GM19238 (cell line): ENCODE measurements around the gene ARCN1.

ENCODE experiments used
- DNase-seq: peaks from one replicate; pipeline ENCODE4 v3.0.0; 2011; ENCODE audit warnings: low spot score; ENCODE audit not compliant: insufficient read length

ARCN1 gene

DNA sequence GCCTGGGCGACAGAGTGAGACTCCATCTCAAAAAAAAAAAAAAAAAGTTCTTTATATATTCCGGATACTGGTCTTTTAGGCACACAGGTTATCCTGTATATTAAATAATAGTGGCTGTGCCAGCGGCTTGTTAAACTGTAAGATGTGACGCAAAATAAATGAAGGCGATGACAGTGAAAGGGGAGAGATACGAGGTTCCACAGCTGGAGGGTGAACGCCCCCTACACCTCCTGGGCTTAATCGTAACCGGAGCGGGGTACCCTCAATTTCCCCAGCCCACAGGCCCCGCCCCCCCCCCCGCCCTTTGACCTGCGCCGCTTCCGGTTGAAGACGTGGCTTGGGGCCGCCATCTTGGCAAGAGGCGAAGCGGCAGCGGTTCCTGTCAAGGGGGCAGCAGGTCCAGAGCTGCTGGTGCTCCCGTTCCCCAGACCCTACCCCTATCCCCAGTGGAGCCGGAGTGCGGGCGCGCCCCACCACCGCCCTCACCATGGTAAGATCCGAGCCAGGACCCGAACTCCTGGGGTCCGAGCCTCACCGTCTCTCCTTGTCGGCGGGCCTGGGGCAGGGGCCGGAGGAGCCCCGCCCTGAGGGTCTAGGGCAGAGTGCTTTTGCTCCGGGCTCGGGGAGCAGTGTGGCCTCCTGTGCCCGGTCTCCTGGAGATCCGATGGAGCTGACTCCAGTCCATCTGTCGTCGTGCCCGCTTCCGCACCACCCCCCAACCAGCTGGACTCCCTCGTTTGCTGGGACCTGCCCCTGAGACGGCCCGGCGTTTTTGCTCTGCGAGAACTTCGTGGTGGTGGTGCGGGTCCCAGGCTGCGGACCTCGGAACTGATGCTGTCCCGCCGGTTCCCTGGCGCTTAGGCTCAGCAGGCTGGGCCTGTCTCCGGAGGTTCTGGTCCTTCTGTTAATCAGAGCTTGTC lies at the start of gene ARCN1:
ARCN1 (plus strand) TSS at position 349 of the 920 bp plus-strand sequence; CDS start at position 488, 139 bp downstream.
- peak; percentile 81 for DNase-seq

DNA sequence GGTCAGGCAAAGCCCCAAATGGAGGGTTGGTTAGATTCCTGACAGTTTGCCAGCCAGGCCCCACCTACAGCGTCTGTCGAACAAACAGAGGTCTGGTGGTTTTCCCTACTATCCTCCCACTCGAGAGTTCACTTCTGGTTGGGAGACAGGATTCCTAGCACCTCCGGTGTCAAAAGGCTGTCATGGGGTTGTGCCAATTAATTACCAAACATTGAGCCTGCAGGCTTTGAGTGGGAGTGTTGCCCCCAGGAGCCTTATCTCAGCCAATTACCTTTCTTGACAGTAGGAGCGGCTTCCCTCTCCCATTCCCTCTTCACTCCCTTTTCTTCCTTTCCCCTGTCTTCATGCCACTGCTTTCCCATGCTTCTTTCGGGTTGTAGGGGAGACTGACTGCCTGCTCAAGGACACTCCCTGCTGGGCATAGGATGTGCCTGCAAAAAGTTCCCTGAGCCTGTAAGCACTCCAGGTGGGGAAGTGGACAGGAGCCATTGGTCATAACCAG lies 49.6 kb upstream of the ARCN1 start:
- no peak for DNase-seq

DNA sequence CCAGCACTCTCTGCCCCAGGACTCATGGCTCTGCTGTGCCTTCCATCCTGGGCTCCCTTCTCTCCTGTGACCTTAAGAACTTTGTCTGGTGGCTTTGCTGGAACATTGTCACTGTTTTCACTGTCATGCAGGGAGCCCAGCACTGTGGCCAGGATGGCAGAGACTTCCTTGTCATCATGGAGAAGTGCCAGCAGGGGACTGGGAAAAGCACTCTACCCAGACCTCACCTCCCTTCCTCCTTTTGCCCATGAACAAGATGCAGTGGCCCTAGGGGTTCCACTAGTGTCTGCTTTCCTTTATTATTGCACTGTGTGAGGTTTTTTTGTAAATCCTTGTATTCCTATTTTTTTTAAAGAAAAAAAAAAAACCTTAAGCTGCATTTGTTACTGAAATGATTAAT lies 47.9 kb upstream of the ARCN1 start:
- no peak for DNase-seq

DNA sequence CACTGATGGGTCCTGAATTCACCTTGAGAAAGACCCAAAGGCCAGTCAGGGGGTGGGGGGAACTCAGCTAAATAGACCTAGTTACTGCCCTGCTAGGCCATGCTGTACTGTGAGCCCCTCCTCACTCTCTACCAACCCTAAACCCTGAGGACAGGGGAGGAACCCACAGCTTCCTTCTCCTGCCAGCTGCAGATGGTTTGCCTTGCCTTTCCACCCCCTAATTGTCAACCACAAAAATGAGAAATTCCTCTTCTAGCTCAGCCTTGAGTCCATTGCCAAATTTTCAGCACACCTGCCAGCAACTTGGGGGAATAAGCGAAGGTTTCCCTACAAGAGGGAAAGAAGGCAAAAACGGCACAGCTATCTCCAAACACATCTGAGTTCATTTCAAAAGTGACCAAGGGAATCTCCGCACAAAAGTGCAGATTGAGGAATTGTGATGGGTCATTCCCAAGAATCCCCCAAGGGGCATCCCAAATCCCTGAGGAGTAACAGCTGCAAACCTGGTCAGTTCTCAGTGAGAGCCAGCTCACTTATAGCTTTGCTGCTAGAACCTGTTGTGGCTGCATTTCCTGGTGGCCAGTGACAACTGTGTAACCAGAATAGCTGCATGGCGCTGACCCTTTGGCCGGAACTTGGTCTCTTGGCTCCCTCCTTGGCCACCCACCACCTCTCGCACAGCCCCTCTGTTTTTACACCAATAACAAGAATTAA lies 47.3 kb upstream of the ARCN1 start:
- no peak for DNase-seq

DNA sequence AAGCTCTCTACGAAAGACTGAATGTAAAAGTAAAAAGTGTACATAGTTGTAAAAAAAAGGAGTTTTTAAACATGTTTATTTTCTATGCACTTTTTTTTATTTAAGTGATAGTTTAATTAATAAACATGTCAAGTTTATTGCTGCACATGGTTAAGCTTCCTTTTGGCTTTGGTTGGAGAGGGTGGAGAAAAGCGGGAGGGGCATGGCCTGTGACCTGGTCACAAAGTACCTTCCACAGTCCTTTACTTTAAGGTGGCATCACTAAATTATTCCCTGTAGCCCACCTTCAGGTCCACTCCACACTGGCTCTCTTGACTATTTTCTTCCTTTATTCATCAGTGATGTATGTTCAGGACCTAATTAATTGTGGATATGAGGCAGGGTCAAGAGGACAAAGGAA lies 45.5 kb upstream of the ARCN1 start:
- DNase-seq = no peak

DNA sequence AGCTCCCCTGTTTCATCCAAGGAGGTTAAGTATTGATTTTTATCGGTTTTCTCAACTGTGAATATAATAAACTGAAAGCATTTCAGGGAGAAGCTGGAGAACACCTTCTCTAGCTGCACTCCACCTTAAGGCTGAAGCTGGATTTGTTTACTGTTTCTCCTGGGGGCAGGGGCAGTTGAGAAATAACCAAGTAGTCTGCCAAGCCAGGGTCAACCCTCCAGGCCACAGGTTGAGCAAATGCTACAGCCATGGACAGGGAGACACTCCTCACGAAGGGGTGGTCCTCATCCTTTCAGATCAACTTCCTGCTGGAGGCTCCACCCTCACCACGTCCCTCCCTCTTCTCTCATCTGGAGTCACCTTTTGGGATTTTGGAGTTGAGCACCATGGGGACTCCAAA lies 45.1 kb upstream of the ARCN1 start, which contains the start of gene TTC36:
TTC36 (plus strand) TSS at position 366 of the 400 bp plus-strand sequence; CDS start at position 387, 21 bp downstream.
- no peak for DNase-seq

DNA sequence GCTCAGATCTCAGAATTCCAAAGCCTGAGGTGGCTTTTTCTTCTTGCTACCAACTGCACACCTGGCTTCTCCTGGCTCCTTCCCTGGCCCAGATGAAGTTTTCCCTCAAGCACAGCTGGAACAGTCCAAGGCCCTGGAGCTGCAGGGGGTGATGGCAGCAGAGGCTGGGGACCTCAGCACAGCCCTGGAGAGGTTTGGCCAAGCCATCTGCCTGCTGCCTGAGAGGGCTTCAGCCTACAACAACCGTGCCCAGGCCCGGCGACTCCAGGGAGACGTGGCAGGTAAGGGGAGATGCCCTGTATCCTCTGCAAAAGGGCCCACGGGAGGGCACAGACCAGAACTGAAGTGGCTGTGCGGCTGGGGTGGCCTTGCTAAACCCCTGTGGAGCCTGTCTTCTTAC lies 43.7 kb upstream of the ARCN1 start:
- no peak for DNase-seq

DNA sequence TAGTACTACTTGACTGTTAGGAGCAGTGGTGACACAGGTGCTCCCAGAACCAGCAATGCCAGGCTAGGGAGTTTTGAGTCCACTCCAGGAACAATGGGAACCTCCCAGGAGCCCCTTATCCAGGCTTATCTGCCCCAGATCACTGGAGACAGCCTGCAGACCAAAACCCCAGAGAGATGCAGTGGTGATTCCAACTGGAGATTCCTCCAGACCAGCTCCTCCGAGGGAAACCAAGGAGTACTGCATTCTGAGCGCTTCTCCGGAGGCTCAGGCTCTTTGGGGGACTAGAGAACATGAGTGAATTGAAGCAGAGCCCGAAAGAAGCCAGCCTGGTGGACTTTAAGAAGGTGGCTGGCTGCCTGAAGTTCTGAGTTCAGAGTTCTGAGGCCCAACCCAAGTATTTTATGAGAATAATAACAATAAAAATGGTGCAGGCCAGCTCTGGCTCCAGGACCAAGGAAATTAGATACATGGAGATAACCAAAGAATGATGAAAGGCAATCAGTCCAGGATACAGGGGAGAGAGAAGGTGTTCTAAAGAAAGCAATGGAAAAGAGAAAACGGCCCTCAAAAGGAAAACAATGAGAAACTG lies 42.5 kb upstream of the ARCN1 start:
- DNase-seq = no peak

DNA sequence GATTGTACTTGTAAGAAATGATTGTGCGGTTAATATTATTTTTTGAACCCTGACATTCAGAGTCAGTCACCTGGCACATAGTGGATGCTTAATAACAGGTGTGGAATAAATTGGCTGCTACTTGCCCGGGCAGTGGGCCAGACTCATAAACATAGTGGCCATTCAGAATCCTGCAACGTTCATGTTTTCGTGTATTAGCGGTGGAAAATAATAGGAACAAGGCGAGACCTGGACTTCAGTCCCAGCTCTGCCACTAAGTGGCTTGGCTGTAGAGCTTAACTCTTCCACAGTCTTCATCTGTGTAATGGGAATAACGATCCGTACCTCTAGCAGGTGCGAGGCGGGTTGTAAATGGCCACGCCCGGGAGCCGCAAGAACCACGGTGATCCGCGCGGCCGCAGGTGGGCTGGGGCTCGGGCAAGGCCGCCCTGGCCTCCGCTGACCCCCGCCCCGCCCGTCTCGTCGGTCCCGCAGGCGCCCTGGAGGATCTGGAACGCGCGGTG lies 42.0 kb upstream of the ARCN1 start:
- no peak for DNase-seq

DNA sequence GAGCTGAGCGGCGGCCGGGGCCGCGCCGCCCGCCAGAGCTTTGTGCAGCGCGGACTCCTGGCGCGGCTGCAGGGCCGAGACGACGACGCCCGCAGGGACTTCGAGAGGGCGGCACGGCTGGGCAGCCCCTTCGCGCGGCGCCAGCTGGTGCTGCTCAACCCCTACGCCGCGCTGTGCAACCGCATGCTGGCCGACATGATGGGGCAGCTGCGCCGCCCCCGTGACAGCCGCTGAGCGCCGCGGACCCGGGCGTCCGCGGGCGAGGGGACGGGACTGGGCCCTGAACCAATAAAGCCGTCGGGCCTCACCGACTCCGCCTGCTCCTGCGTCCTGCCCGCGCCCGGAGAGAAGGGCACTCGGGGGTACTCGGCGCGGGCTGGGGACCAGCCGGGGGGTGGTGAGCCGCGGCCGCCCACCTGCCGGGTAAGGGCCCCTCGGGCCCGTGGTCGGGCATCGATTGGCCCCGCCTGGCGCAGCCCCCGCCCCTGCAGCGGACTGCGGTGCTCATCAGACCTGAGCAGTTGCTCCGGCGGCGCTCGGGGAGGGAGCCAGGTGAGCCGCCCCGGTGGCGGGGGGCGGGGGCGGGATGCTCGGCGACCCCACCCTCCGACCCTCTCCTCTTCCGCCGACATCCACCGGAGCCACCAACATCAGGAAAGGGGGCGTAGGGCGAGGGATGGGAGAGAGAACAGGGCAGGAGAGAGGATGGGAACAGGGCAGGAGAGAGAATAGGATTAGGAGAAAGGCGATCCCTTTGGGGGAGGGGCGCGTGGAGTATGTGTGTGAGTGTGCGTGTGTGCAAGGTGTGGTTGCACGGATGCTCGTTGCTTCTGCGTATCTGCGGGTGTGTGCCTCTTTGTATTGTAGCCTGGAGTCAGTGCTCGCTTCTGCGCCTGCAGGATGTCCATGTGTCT lies 41.3 kb upstream of the ARCN1 start, which contains the start of gene TMEM25:
TMEM25 (plus strand) TSS at position 510 of the 914 bp plus-strand sequence. CDS start 610 bp downstream, outside the sequence.
- DNase-seq = peak; percentile 81

DNA sequence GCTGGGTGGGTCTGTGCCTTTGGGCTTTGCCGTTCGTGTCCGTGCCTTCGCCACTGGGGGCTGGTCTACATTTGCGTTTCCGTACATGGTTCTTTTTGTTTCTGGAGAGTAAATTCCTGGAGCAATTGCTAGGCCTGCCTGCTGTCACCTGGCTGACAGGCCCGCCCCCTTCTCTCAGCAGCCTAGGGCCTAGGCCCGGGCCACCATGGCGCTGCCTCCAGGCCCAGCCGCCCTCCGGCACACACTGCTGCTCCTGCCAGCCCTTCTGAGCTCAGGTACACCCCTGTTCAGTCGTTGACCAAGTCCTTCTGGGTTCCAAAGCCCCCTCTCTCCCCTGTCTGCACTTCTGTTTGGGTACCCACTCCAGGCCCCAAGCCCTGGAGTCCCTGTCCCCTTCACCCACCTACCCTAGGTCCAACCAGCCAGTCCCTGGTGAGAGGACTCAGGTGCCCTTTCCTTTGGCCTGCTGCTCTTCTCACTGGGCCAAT lies 40.6 kb upstream of the ARCN1 start:
- DNase-seq = no peak

DNA sequence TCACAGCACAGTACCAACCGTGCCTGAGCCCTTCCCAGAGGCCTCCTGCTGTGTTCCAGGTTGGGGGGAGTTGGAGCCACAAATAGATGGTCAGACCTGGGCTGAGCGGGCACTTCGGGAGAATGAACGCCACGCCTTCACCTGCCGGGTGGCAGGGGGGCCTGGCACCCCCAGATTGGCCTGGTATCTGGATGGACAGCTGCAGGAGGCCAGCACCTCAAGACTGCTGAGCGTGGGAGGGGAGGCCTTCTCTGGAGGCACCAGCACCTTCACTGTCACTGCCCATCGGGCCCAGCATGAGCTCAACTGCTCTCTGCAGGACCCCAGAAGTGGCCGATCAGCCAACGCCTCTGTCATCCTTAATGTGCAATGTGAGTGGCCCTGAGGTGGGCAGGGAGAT lies 40.1 kb upstream of the ARCN1 start:
- DNase-seq = no peak

DNA sequence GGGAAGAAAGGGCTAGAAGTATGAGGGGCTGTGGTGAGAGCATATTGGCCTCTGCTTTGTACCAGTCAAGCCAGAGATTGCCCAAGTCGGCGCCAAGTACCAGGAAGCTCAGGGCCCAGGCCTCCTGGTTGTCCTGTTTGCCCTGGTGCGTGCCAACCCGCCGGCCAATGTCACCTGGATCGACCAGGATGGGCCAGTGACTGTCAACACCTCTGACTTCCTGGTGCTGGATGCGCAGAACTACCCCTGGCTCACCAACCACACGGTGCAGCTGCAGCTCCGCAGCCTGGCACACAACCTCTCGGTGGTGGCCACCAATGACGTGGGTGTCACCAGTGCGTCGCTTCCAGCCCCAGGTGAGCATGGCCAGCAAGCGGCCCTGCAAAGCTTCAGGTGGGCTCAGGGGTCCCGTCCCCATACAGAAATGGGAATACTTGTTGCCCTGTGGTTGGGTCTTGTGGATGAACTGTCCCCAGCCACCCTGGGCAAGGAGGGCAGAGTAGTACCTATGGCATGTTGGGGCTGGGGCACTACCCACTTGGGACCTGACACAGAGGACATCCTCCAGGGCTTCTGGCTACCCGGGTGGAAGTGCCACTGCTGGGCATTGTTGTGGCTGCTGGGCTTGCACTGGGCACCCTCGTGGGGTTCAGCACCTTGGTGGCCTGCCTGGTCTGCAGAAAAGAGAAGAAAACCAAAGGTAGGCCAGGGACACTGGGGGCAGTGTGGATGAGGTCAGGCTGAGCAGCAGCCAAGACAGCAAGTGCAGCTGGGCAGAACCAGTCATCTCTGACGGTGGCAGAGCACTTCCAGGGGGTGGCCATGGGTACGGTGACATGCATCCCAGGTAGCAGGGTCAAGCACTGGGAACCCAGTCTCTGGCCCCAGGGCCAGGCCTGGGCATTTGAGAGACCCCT lies 39.1 kb upstream of the ARCN1 start:
- no peak for DNase-seq

DNA sequence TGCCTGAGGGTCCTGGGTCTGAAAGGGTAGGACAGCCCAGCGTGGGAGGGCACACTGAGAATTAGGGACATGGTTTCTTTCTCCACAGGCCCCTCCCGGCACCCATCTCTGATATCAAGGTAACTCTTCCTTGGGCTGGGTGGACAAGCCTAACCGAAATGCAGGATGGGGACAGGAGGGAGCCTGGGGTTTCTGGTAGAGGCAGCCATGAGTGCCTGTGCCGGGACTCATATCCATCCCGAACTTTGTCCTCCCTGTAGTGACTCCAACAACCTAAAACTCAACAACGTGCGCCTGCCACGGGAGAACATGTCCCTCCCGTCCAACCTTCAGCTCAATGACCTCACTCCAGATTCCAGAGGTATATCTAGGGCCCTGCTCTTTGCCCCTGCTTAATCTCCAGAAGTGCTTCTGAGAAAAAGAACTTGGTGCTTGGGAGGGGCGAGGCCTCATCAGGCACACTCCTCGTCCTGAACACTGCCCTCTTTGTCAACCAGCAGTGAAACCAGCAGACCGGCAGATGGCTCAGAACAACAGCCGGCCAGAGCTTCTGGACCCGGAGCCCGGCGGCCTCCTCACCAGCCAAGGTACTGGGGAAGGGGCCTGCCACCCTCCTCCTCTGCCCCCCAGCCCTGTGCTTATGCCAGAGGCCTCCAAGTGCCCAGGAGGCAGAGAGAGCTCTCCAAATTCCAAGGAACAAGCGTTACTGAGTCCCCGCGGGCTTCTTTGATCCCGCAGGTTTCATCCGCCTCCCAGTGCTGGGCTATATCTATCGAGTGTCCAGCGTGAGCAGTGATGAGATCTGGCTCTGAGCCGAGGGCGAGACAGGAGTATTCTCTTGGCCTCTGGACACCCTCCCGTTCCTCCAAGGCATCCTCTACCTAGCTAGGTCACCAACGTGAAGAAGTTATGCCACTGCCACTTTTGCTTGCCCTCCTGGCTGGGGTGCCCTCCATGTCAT lies 38.2 kb upstream of the ARCN1 start:
- no peak for DNase-seq

DNA sequence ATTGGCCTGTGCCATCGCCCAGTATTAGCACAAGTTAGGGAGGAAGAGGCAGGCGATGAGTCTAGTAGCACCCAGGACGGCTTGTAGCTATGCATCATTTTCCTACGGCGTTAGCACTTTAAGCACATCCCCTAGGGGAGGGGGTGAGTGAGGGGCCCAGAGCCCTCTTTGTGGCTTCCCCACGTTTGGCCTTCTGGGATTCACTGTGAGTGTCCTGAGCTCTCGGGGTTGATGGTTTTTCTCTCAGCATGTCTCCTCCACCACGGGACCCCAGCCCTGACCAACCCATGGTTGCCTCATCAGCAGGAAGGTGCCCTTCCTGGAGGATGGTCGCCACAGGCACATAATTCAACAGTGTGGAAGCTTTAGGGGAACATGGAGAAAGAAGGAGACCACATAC lies 36.9 kb upstream of the ARCN1 start:
- no peak for DNase-seq

DNA sequence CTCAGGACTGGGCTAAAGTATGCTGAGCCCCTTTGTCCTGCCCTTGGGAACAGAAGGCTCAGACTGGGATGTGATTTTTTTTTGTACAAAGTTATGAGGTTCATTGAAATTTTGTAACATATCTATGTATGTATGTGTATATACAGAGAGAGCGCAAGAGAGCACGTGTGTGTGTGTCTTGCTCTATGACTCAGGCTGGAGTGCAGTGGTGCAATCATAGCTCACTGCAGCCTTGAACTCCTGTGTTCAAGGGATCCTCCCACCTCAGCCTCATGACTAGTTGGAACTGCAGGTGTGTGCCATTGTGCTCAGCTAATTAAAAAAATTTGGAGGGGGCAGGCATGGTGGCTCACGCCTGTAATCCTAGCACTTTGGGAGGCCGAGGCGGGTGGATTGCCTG lies 35.5 kb upstream of the ARCN1 start:
- DNase-seq = no peak

DNA sequence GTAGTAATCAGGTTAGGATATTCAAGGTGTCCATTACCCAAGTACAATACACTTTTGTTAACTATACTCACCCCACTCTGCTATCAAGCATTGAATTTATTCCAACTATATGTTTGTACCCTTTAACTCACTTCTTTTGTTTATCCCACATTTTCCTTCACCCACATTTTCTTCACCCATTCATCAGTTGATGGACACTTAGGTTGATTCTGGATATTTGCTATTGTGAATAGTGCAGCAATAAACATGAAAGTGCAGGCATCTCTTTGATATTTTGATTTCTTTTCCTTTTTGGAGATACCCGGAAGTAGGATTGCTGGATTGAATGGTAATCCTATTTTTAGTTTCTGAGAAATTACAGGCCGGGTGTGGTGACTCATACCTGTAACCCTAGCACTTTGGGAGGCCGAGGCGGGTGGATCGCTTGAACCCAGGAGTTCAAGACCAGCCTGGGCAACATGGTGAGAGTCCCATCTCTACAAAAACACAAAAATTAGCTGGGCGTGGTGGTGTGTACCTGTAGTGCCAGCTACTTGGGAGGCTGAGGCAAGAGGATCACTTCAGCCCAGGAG lies 34.7 kb upstream of the ARCN1 start:
- DNase-seq = no peak
